Ramos (cell line): ENCODE results near the gene ST8SIA5.

Source experiments
- in situ Hi-C: fragments of 300-500 bp; cut with MboI; formaldehyde crosslinking; loops from one replicate; pipeline ENCODE4 v1.14.3; 2022; ENCODE audit warnings: low sequenced_read_pairs; ENCODE audit not compliant: unreplicated experiment

The ST8SIA5 gene

GRCh38 chr18:46677611-46678010 is 79.2 kb downstream of the ST8SIA5 start:
- in situ Hi-C loops, result no loop called here

GRCh38 chr18:46676182-46676835 is 80.5 kb downstream of the ST8SIA5 start:
- in situ Hi-C loops, result no loop called here

GRCh38 chr18:46675112-46675511 is 81.7 kb downstream of the ST8SIA5 start:
- in situ Hi-C loops, result no loop called here

- in situ Hi-C loops, result no loop called here
Observed at GRCh38 chr18:46672062-46672970, 84.5 kb downstream of the ST8SIA5 start.

GRCh38 chr18:46668694-46669093 is 88.2 kb downstream of the ST8SIA5 start:
- in situ Hi-C loops, result no loop called here

GRCh38 chr18:46668135-46668534 is 88.7 kb downstream of the ST8SIA5 start:
- in situ Hi-C loops, result no loop called here

- in situ Hi-C loops, result loop anchor here (5.0 kb wide), 1 partner anchor 516 kb away; no protein-coding TSS in a partner anchor
Observed at GRCh38 chr18:46663539-46663938, 93.3 kb downstream of the ST8SIA5 start.

- in situ Hi-C loops, result loop anchor here (5.0 kb wide), 1 partner anchor 514 kb away; no protein-coding TSS in a partner anchor
Observed at GRCh38 chr18:46660957-46661749, 95.7 kb downstream of the ST8SIA5 start.

- in situ Hi-C loops, result loop anchor here (10.0 kb wide), 1 partner anchor 375 kb away; no protein-coding TSS in a partner anchor
Observed at GRCh38 chr18:46659484-46659883, 97.4 kb downstream of the ST8SIA5 start.

- in situ Hi-C loops, result loop anchor here (10.0 kb wide), 1 partner anchor 373 kb away; no protein-coding TSS in a partner anchor
Observed at GRCh38 chr18:46657115-46657955, 99.5 kb downstream of the ST8SIA5 start, which contains the start of gene LOXHD1. LOXHD1 (minus strand) TSS chr18:46657220; CDS start chr18:46657033, 187 bp downstream.

- in situ Hi-C loops, result loop anchor here (10.0 kb wide), 1 partner anchor 372 kb away; no protein-coding TSS in a partner anchor
Observed at GRCh38 chr18:46656326-46657114, 100.3 kb downstream of the ST8SIA5 start.

GRCh38 chr18:46652372-46652771 is 104.5 kb downstream of the ST8SIA5 start:
- in situ Hi-C loops, result loop anchor here (10.0 kb wide), 1 partner anchor 368 kb away; no protein-coding TSS in a partner anchor

GRCh38 chr18:46650681-46651080 is 106.2 kb downstream of the ST8SIA5 start:
- in situ Hi-C loops, result loop anchor here (10.0 kb wide), 1 partner anchor 366 kb away; no protein-coding TSS in a partner anchor

- in situ Hi-C loops, result no loop called here
Observed at GRCh38 chr18:46649071-46649862, 107.6 kb downstream of the ST8SIA5 start.

- in situ Hi-C loops, result no loop called here
Observed at GRCh38 chr18:46646468-46646867, 110.4 kb downstream of the ST8SIA5 start.

- in situ Hi-C loops, result no loop called here
Observed at GRCh38 chr18:46642561-46642960, 114.3 kb downstream of the ST8SIA5 start.

GRCh38 chr18:46641917-46642316 is 114.9 kb downstream of the ST8SIA5 start:
- in situ Hi-C loops, result no loop called here

GRCh38 chr18:46639386-46639785 is 117.5 kb downstream of the ST8SIA5 start:
- in situ Hi-C loops, result no loop called here
